ENCODE data around the gene ST6GALNAC6. TPM values are rescaled to one million over a fixed set of nuclear protein-coding genes. Genes with fewer than 3 reads are reported as not detected.
A peak's percentile ranks its signal among the peaks of the same experiment; 100 is the strongest.

ST6GALNAC6 gene
- total RNA-seq, 1 donor from 2014 or later: 82.0 TPM

- intact Hi-C loops (cut with DNase I): no loop called here
- DNase-seq (no peak), ATAC-seq (no peak)
- Histone ChIP-seq H3K27me3 (ENCODE audit: low read depth) (no peaks in the 10 kb centered on the region), H3K36me3 (no peaks in the 10 kb centered on the region), H3K9me3 (no peaks in the 10 kb centered on the region), H3K27ac (peak overlapping the region; percentile 64), H3K4me1 (peaks cover 88% of the 10 kb centered on the region), H3K4me3 (no peak overlapping the region)
- no peak for TF ChIP-seq CTCF (IDR thresholded peaks at IDR 0.05)
Observed at GRCh38 chr9:127856729-127857116, 42.7 kb downstream of the ST6GALNAC6 start.

GRCh38 chr9:127856094-127856728 lies 43.2 kb downstream of the ST6GALNAC6 start:
- Histone ChIP-seq H3K27ac (peak overlapping the region; percentile 64), H3K9me3 (no peaks in the 10 kb centered on the region), H3K27me3 (ENCODE audit: low read depth) (no peaks in the 10 kb centered on the region), H3K4me3 (no peak overlapping the region), H3K4me1 (peaks cover 86% of the 10 kb centered on the region), H3K36me3 (peaks cover 1% of the 10 kb centered on the region)
- no peak for TF ChIP-seq CTCF (IDR thresholded peaks at IDR 0.05)
- DNase-seq: no peak
- intact Hi-C loops (cut with DNase I): no loop called here
- ATAC-seq: no peak

- Histone ChIP-seq H3K4me3 (no peak overlapping the region), H3K36me3 (peaks cover 8% of the 10 kb centered on the region), H3K4me1 (peaks cover 86% of the 10 kb centered on the region), H3K9me3 (no peaks in the 10 kb centered on the region), H3K27ac (peak overlapping the region; percentile 88), H3K27me3 (ENCODE audit: low read depth) (no peaks in the 10 kb centered on the region)
- ATAC-seq: no peak
- intact Hi-C loops (cut with DNase I): no loop called here
- no peak for TF ChIP-seq CTCF (IDR thresholded peaks at IDR 0.05)
- DNase-seq: no peak
Observed at GRCh38 chr9:127855522-127855921, 43.9 kb downstream of the ST6GALNAC6 start.

- peaks cover 14% of the 10 kb centered on the region for H3K36me3 ChIP-seq
- intact Hi-C loops (cut with DNase I): no loop called here
- peak overlapping the region; percentile 88 for H3K27ac ChIP-seq
- H3K27me3 ChIP-seq (ENCODE audit: low read depth): no peaks in the 10 kb centered on the region
- ATAC-seq: no peak
- H3K4me1 ChIP-seq: peaks cover 83% of the 10 kb centered on the region
- peak overlapping the region; percentile 86 for H3K4me3 ChIP-seq
- TF ChIP-seq CTCF (IDR thresholded peaks at IDR 0.05): no peak
- no peaks in the 10 kb centered on the region for H3K9me3 ChIP-seq
- no peak for DNase-seq
Observed at GRCh38 chr9:127854960-127855359, 44.4 kb downstream of the ST6GALNAC6 start.

GRCh38 chr9:127854184-127854806 lies 45.1 kb downstream of the ST6GALNAC6 start, which contains the start of gene ENG:
TSS of gene ENG (minus strand) at chr9:127854658. CDS start at chr9:127854355, 303 bp downstream.
- Histone ChIP-seq H3K4me3 (peak within 1 kb of the TSS; percentile 86), H3K4me1 (peaks cover 78% of the 10 kb centered on the region), H3K27ac (peak within 1 kb of the TSS; percentile 88), H3K36me3 (peaks cover 15% of the 10 kb centered on the region), H3K27me3 (ENCODE audit: low read depth) (no peaks in the 10 kb centered on the region), H3K9me3 (peaks cover 4% of the 10 kb centered on the region)
- intact Hi-C loops (cut with DNase I): no loop called here
- TF ChIP-seq CTCF (IDR thresholded peaks at IDR 0.05): peak; percentile 14
- peak; percentile 84 for DNase-seq
- peak; percentile 79 for ATAC-seq

All from lower lobe of right lung (tissue), 2 donors.